Stimulated activated CD4-positive, alpha-beta T cell treated with anti-CD3 and anti-CD28 coated beads, Interleukin-2, amount 100 ng/mL, for 48 hours (primary cell): ENCODE results near the gene LHX3.
A peak's percentile ranks its signal among the peaks of the same experiment; 100 is the strongest.

Experiments used
- DNase-seq, 2 donors: peaks; one replicate each; pipeline ENCODE4 v3.0.0-alpha.2; 2020

Gene LHX3

GRCh38 chr9:136204838-136205706 lies at the start of gene LHX3:
Gene LHX3 (minus strand): TSS chr9:136205128. CDS start chr9:136205012, 116 bp downstream.
- DNase-seq: no peak

DNA sequence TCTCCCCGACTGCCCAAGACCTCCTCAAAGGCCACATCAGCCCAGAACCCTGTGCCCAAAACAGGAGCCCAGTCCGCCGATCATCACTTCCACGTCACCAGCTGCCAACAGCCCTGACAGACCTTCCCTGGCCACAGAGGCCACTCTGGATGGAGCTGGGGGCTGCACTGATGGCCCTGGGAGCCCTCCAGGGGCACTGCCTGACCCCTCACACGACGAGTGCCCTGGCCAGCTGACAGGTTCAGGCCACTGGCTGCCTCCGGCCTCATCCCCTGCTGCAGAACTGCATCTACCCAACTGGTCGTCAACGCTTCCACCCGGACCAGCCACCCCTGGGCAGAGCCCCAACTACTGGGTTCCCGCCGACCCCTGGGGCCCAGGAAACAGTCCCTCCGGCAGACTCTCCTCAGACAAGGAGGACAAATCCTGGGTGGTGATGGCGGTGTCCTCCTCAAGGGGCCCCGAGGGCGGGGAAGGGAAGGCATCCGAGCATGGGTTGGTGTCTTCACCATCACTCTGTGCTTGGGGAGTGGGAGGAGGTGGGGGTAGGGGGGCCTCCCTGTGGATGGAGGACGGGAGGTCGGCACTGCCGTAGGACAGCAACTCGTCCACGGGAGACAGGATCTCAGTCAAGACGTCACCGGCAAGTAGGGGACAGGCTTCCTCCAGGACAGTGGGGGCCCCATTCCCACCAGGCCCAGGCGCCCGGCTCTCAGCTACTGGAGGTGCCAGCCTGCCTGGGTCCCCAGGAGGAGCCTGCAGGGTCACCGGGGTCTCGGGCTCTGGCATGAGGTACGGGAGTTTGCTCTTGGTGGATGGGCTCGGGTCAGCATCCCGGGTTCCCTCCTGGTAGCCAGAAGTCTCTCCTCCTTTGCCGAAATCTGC lies 48.6 kb upstream of the LHX3 start:
- no peak for DNase-seq

GRCh38 chr9:136252846-136253245 lies 47.9 kb upstream of the LHX3 start:
- DNase-seq: no peak

- DNase-seq: no peak
Measured at GRCh38 chr9:136252281-136252680, 47.4 kb upstream of the LHX3 start.

- no peak for DNase-seq
Measured at GRCh38 chr9:136251264-136252115, 46.6 kb upstream of the LHX3 start.

DNA sequence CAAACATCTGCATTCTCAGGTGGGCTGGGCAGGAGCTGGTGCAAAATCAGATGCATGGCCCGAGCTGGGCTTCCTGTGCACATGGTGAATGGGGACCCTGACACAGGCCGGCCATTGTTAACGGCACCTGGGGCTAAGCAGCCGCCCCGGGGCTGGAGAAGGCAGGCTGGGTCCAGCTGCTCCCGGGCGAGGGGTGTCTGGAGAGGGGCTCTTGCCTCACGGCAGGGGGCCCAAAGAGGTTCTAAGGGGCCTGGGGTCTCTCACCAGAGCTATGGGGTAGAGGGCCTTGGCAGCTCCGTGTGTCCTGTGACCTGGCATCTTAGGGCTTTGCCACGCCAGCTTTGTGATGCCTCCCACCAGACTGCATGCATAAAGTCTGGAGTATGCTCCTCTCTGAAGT lies 45.7 kb upstream of the LHX3 start:
- DNase-seq: no peak

DNA sequence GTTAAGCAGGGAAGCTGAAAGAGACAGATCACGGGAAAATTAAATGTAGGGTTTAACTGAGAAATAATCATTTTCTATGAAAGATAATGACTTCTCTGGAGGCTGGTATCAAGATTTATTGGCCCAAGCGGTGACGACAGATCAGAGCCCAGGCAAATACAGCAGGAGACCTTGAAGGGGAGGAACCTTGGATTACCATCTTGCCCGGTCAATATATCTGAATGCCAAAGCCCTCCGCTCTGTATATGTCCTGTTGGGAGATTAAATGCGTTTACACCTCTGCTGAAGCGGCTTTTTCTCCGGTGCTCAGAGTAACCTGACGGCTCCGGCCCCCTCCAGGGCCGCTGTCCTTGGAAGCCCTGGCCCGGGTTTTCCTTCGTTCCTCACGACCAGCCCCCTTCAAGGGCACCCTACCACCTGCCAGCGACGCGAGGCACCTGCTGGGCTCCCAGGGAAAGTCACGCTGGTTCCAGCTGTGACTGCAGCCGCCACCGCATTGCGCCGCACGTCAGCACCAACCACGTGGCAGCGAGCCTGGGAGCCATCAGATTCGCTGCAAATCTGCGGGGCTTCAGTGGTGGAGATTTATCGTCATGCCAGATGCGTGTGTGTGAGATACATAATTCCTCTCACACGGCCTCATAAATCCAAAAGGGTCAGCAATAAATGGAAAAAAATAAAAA lies 45.1 kb upstream of the LHX3 start:
- DNase-seq: no peak

- no peak for DNase-seq
Measured at GRCh38 chr9:136248951-136249876, 44.3 kb upstream of the LHX3 start.

DNA sequence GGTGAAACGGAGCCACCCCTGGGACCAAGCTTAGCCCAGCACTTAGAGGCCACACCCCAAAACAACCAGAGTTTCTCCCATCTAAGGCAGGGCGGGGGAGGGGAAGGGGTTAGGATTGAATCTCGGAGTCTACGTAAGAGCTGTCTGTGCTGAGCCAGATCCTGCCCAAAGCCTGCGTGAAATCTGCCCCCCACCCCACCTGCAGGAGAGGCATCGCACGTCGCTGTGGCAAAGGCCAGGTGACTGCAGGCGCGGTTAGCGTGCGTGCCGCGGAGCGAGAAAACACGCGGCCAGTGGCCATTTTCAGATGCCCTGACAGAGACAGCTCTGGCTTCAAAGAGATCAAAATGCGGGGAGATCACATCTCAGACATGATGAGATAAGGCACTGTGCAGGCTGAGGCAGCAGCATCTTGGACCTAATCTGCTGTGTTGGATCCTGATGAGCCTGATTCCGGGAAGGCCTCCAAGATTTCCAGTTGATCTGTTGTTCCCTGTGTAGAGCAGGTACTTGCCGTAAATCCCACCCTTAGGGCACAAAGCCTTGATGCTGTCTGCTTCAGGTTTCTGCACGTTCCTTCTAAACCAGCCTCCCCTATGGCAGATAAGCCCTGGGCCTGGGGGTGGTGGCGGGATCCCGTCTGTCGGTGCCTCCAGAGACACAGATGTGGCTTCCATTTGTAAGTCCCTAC lies 43.2 kb upstream of the LHX3 start:
- no peak for DNase-seq

- DNase-seq: no peak
Measured at GRCh38 chr9:136247551-136247916, 42.6 kb upstream of the LHX3 start.

DNA sequence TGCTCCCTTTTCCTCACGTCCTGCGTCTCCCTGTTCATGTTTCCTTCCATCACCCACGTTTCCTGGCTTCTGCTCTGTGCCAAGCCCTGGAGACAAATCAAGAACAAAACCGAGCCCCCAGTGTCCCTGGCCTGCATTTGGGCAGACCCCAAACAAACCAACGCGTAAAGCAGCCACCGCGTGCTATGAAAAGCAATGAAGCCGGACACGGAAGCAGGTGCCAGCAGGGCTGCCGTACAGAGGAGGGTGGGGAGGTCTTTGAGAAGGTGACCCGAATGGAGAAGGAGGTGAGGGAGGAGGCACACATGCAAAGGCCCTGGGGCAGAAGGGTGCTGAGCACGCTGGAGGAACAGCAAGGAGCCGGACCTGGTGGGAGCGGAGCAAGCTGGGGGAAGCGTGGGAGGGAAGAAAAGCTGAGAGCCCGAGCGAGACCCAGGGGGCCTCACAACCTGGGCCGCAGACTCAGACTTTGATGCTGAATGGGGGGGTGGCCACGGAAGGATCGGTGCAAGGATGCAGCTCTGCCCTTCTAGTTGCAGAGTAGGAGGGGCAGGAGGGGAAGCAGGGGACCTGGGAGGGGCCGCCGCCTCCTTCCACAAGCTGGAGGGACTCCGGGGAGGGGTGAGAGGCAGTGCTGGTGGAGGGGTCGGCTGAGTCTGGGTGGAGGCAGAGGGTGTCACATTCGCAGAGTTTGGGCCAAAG lies 42.1 kb upstream of the LHX3 start:
- DNase-seq: no peak

- DNase-seq: peak; percentile 79 to 86
Measured at GRCh38 chr9:136245219-136246150, 40.6 kb upstream of the LHX3 start, which contains the start of gene QSOX2. Gene QSOX2 (minus strand): TSS chr9:136245812. CDS start chr9:136245803, 9 bp downstream.

DNA sequence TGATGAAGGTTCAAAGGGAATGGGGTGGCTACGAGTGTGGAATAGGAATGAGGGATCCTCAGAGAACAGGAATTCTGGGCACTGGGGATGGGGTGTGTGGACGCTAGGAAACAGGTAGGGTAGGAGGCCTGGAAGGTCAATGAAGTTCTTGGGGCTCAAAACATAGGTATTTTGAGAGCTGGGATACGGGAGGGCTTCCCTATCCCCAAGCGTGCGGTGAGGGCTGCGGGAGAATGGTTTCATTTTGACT lies 40.0 kb upstream of the LHX3 start:
- no peak for DNase-seq

DNA sequence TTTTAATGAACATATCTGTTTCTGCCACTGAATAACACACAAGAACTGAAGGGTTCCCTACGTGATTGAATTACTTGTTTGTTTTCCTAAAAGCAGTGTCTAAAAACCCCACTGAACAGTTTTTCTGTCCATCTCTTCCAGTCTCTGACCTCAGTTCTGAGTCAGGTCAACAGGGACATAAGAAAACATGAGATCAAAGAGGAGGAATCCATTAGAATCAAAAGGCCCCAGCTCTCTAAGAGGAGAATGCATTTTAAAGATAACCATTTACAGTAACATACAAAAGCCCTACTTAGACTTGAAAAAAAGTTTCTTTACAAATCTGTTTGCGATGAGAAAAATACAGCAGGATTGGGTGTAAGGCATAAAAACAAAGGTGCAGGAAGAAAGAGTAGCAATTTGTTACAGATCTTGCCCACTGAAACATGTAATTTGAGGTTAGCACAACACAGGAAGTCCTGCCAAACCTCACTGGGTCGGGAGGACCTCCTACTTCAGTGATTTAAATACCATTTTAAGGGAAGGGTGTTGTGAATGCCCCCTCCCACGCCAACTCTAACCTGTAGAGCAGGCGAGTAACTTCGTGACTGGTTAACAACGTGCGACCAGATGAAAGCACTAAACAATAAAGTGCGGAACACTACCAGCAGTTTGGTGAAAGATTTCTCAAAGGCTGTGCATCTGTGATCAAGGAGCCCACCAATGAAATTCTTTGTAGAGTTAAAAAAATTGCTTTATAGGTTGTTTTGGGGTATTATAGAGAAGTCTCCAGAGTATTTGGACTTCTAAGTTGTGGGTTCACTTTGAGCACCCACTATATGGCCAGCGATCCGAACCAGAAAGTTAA lies 39.4 kb upstream of the LHX3 start:
- peak; percentile 52 to 54 for DNase-seq

DNA sequence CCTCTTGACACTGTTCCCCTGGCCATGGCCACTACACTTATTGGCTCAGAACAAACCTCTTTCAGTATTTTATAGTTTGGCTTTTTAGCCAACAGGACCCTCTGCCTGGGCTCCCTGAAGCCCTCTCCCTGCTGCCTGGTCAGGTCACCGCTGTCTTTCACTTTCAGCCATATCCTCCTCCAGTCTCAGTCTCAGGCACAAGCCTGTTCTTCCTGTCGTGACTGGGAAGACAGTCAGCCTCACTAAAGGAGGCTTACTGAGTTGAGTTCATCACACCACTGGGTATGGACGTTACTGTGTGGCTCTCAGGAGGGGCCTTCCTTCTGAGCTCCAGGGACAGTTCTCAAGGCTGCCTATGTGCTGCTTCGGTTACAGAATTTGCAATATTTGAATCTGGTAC lies 38.7 kb upstream of the LHX3 start:
- no peak for DNase-seq

DNA sequence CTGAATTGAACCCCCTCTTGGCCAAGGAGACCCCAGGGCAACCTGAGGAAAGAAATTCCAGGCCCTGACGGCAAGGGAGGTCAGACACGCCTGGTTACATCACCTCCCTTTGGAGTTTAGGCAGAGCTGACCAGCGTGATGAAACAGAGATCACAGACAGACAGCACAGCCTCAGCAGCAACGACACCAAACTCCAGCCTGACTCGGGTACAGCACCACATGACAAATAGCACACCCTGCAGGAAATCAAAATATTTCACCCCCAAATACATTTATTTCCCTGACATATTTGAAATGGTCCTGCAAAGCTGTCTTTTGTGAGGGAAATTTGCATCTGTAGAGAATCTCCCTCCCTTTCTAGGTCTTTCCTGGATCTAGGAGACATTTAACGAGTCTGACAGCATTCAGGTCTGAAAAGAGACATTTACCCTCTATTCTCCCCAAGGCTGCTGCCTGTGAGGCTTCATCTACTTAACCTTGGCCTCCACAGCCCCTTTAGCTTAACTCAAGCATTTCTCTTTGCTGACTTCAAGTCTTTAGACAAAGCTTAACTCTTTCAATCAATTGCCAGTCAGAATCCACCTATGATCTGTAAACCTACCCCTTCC lies 38.1 kb upstream of the LHX3 start:
- DNase-seq: no peak

DNA sequence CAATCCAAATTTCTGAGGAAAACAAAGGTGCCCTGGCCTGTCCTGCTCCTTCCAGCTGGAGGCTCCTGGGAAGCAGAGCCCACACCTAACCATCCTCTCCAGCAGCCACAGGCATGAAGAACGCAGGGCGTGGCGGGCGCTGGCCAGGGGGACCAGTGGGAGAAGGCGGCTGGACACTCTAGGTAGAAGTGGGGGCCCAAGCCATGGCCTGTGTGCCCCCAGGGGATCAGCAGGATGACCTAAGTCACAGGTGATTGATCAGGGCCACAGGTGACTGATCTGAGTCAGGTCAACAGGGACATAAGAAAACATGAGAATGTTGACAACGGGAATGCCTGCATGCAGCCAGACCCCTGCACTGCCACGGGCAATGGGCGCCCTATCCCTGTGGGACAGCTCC lies 37.3 kb upstream of the LHX3 start:
- DNase-seq: no peak

- DNase-seq: no peak
Measured at GRCh38 chr9:136241542-136241941, 36.6 kb upstream of the LHX3 start.
